Measurements from ENCODE around the gene SULT1E1. TPM values are rescaled to one million over a fixed set of nuclear protein-coding genes. Genes with fewer than 3 reads are reported as not detected.

Gene SULT1E1
- polyA plus RNA-seq, 1 donor (not counting 4 experiments of a cell fraction or from before 2014, with no cell fraction given) = 4.6 TPM

DNA sequence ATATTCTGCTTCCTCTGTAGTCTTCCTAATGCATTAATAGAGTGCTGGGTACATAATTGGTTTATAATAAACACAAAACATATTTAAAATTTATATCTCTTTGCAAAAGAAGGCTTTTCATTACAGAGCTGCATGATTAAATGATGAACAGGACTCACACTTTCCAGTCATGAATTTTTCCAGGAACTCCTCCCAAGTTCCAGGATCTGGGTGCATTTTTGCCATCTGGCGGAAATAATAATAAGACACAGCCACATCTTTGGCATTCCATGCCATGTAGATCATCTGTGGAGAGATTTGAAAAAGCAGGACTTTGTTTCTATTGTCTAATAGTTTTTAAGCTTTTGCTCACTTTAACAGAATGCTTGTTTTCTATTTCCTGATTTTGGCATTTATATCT is 59.3 kb downstream of the SULT1E1 start:
- H3K36me3 ChIP-seq (ENCODE audit: control insufficient read depth in 2 of 2, extremely low read depth in 1 of 2, insufficient read depth in 2 of 2, low read length in 2 of 2) = no peaks in the 10 kb centered on the region
- no peak overlapping the region for H3K4me2 ChIP-seq (ENCODE audit: control insufficient read depth, extremely low read depth, insufficient read depth, low read depth, low read length)
- H2AFZ ChIP-seq (ENCODE audit: control insufficient read depth, low read length) = peak overlapping the region; percentile 27
- no peaks in the 10 kb centered on the region for H3K79me2 ChIP-seq (ENCODE audit: control insufficient read depth, insufficient read depth, low read length)
- peak; percentile 17 for FAIRE-seq
- H4K20me1 ChIP-seq (ENCODE audit: control insufficient read depth, extremely low read depth, insufficient read depth, low read length) = no peaks in the 10 kb centered on the region
- no peak for DNase-seq (ENCODE audit: low read depth, low spot score)
- no peak overlapping the region for H3K27ac ChIP-seq (ENCODE audit: control insufficient read depth, insufficient read depth, low read length)
- no peak overlapping the region for H3K9ac ChIP-seq (ENCODE audit: control insufficient read depth, extremely low read depth, insufficient read depth, low read length)
- H3K9me3 ChIP-seq (ENCODE audit: control insufficient read depth, low read depth, low read length) = no peaks in the 10 kb centered on the region
- dilution Hi-C loops (cut with MboI; ENCODE audit: extremely low pct_ligation_motif_present, low sequenced_read_pairs) = no loop called here
- TF ChIP-seq CTCF (optimal IDR thresholded peaks at IDR 0.05 in 1 of 3, IDR thresholded peaks at IDR 0.05 in 1 of 3, conservative IDR thresholded peaks at IDR 0.05 in 1 of 3; ENCODE audit: extremely low read depth in 1 of 3, insufficient read depth in 2 of 3, low read length in 3 of 3) (no peak), EZH2 (IDR thresholded peaks at IDR 0.05; ENCODE audit: low read length) (no peak)
- no peak overlapping the region for H3K4me3 ChIP-seq (ENCODE audit: control insufficient read depth in 2 of 3, extremely low read depth in 1 of 3, insufficient read depth in 2 of 3, low read depth in 1 of 3, low read length in 3 of 3)
- H3K4me1 ChIP-seq (ENCODE audit: control insufficient read depth, extremely low read depth, insufficient read depth, low read length) = no peaks in the 10 kb centered on the region
- no peaks in the 10 kb centered on the region for H3K27me3 ChIP-seq (ENCODE audit: control insufficient read depth, extremely low read depth, insufficient read depth, low read length)
- no peaks in the 10 kb centered on the region for H3K9me1 ChIP-seq (ENCODE audit: control insufficient read depth, extremely low read depth, insufficient read depth, low read length)

GRCh38 chr4:69799337-69799736 is 60.6 kb downstream of the SULT1E1 start:
- no peak overlapping the region for H2AFZ ChIP-seq (ENCODE audit: control insufficient read depth, low read length)
- no peak overlapping the region for H3K4me2 ChIP-seq (ENCODE audit: control insufficient read depth, extremely low read depth, insufficient read depth, low read depth, low read length)
- H3K9me3 ChIP-seq (ENCODE audit: control insufficient read depth, low read depth, low read length) = no peaks in the 10 kb centered on the region
- H4K20me1 ChIP-seq (ENCODE audit: control insufficient read depth, extremely low read depth, insufficient read depth, low read length) = no peaks in the 10 kb centered on the region
- H3K79me2 ChIP-seq (ENCODE audit: control insufficient read depth, insufficient read depth, low read length) = no peaks in the 10 kb centered on the region
- no peaks in the 10 kb centered on the region for H3K36me3 ChIP-seq (ENCODE audit: control insufficient read depth in 2 of 2, extremely low read depth in 1 of 2, insufficient read depth in 2 of 2, low read length in 2 of 2)
- no peak for FAIRE-seq
- no peak for TF ChIP-seq CTCF (optimal IDR thresholded peaks at IDR 0.05 in 1 of 3, IDR thresholded peaks at IDR 0.05 in 1 of 3, conservative IDR thresholded peaks at IDR 0.05 in 1 of 3; ENCODE audit: extremely low read depth in 1 of 3, insufficient read depth in 2 of 3, low read length in 3 of 3)
- TF ChIP-seq EZH2 (IDR thresholded peaks at IDR 0.05; ENCODE audit: low read length) = no peak
- no peak overlapping the region for H3K27ac ChIP-seq (ENCODE audit: control insufficient read depth, insufficient read depth, low read length)
- H3K27me3 ChIP-seq (ENCODE audit: control insufficient read depth, extremely low read depth, insufficient read depth, low read length) = no peaks in the 10 kb centered on the region
- H3K4me1 ChIP-seq (ENCODE audit: control insufficient read depth, extremely low read depth, insufficient read depth, low read length) = no peaks in the 10 kb centered on the region
- H3K4me3 ChIP-seq (ENCODE audit: control insufficient read depth in 2 of 3, extremely low read depth in 1 of 3, insufficient read depth in 2 of 3, low read depth in 1 of 3, low read length in 3 of 3) = no peak overlapping the region
- no peak overlapping the region for H3K9ac ChIP-seq (ENCODE audit: control insufficient read depth, extremely low read depth, insufficient read depth, low read length)
- H3K9me1 ChIP-seq (ENCODE audit: control insufficient read depth, extremely low read depth, insufficient read depth, low read length) = no peaks in the 10 kb centered on the region
- dilution Hi-C loops (cut with MboI; ENCODE audit: extremely low pct_ligation_motif_present, low sequenced_read_pairs) = no loop called here
- no peak for DNase-seq (ENCODE audit: low read depth, low spot score)

Measured in keratinocyte (primary cell).